ENCODE data around the gene SDSL. TPM values are rescaled to one million over a fixed set of nuclear protein-coding genes. Genes with fewer than 3 reads are reported as not detected.

SDSL gene
- total RNA-seq, 1 experiment from 2014 or later, result 0.46 TPM

GRCh38 chr12:113387631-113388030 is 34.5 kb upstream of the SDSL start:
- H3K27me3 ChIP-seq (ENCODE audit: insufficient read depth, low read length), result no peaks in the 10 kb centered on the region
- no peak overlapping the region; a peak in 1 of 7 replicates for H3K27ac Mint-ChIP-seq
- no peaks in the 10 kb centered on the region for H4K20me1 ChIP-seq (ENCODE audit: control insufficient read depth, insufficient read depth, insufficient read length)
- no peak overlapping the region for H3K23ac ChIP-seq (ENCODE audit: insufficient read length, low read depth, low read length)
- no peak for DNase-seq
- H3K18ac ChIP-seq (ENCODE audit: insufficient read length, low read depth, low read length), result no peak overlapping the region
- H2BK15ac ChIP-seq (ENCODE audit: low read depth, low read length), result no peak overlapping the region
- no CpG with 5 or more reads among the region's 11 CpGs for WGBS (ENCODE audit: extremely low coverage, insufficient read length, low lambda C conversion rate)
- H2BK120ac ChIP-seq (ENCODE audit: low read depth, low read length, poor library complexity, severe bottlenecking), result no peak overlapping the region
- H3K9ac ChIP-seq (ENCODE audit: extremely low read depth, insufficient read length, low read length), result no peak overlapping the region
- H3K79me2 ChIP-seq (ENCODE audit: insufficient read depth, low read length), result no peaks in the 10 kb centered on the region
- peaks cover 4 to 36% (median 35%) of the 10 kb centered on the region in 3 experiments; a peak in 6 of 7 replicates for H3K36me3 Mint-ChIP-seq (ENCODE audit: insufficient read depth in 1 of 3, low read depth in 3 of 3)
- no peak overlapping the region for H2BK12ac ChIP-seq (ENCODE audit: insufficient read length, low read depth, low read length)
- H4K5ac ChIP-seq (ENCODE audit: insufficient read length, low read depth, low read length), result no peak overlapping the region
- H3K9me3 ChIP-seq (ENCODE audit: control insufficient read depth, low read depth, low read length), result no peaks in the 10 kb centered on the region
- no peak overlapping the region for H3K27ac ChIP-seq (ENCODE audit: insufficient read length, low read depth, low read length)
- no peak overlapping the region for H3K14ac ChIP-seq (ENCODE audit: insufficient read depth, low read length)
- no peak overlapping the region for H3K56ac ChIP-seq (ENCODE audit: insufficient read length, low read depth, low read length)
- no peak overlapping the region for H4K91ac ChIP-seq (ENCODE audit: insufficient read length, low read depth, low read length)
- H3K4ac ChIP-seq (ENCODE audit: low read depth, low read length), result no peak overlapping the region
- no peak overlapping the region for H3K4me3 Mint-ChIP-seq
- TF ChIP-seq, protein P1, sequence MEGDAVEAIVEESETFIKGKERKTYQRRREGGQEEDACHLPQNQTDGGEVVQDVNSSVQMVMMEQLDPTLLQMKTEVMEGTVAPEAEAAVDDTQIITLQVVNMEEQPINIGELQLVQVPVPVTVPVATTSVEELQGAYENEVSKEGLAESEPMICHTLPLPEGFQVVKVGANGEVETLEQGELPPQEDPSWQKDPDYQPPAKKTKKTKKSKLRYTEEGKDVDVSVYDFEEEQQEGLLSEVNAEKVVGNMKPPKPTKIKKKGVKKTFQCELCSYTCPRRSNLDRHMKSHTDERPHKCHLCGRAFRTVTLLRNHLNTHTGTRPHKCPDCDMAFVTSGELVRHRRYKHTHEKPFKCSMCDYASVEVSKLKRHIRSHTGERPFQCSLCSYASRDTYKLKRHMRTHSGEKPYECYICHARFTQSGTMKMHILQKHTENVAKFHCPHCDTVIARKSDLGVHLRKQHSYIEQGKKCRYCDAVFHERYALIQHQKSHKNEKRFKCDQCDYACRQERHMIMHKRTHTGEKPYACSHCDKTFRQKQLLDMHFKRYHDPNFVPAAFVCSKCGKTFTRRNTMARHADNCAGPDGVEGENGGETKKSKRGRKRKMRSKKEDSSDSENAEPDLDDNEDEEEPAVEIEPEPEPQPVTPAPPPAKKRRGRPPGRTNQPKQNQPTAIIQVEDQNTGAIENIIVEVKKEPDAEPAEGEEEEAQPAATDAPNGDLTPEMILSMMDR (conservative IDR thresholded peaks at IDR 0.05), result no peak
- no peaks in the 10 kb centered on the region for H3K23me2 ChIP-seq (ENCODE audit: insufficient read length, low read depth, low read length, poor library complexity, severe bottlenecking)
- H3K79me1 ChIP-seq (ENCODE audit: insufficient read depth, low read depth, low read length, poor library complexity, severe bottlenecking), result no peaks in the 10 kb centered on the region
- H3K27me3 Mint-ChIP-seq (ENCODE audit: low read depth), result no peaks in the 10 kb centered on the region; the same call in 1 of the 2 replicates
- H3K4me2 ChIP-seq (ENCODE audit: insufficient read depth, insufficient read length, low read length), result no peak overlapping the region
- H3K9me3 Mint-ChIP-seq, result no peaks in the 10 kb centered on the region
- H3K4me1 ChIP-seq (ENCODE audit: insufficient read depth, low read length), result no peaks in the 10 kb centered on the region
- H3K4me1 Mint-ChIP-seq, result no peaks in the 10 kb centered on the region
- no peak overlapping the region for H2BK20ac ChIP-seq (ENCODE audit: low read depth, low read length, poor library complexity, severe bottlenecking)
- H2BK5ac ChIP-seq (ENCODE audit: insufficient read length, low read length), result no peak overlapping the region
- no peak overlapping the region for H4K8ac ChIP-seq (replicated peaks; ENCODE audit: insufficient read length, low read depth, low read length)
- no peak overlapping the region for H2AK5ac ChIP-seq (ENCODE audit: insufficient read length, low read length)
- H3T11ph ChIP-seq (ENCODE audit: low read length), result no peak overlapping the region
- H2AFZ ChIP-seq (ENCODE audit: low read length), result no peak overlapping the region
